GM10847 (cell line): ENCODE measurements around the gene ZNF385D.

Source experiments
- POLR2A ChIP-seq: IDR thresholded peaks from 2 replicates; pipeline ENCODE4 v1.6.1; 2011; ENCODE audit not compliant: insufficient read length; ENCODE audit errors: extremely low read depth

Gene ZNF385D, protein sequence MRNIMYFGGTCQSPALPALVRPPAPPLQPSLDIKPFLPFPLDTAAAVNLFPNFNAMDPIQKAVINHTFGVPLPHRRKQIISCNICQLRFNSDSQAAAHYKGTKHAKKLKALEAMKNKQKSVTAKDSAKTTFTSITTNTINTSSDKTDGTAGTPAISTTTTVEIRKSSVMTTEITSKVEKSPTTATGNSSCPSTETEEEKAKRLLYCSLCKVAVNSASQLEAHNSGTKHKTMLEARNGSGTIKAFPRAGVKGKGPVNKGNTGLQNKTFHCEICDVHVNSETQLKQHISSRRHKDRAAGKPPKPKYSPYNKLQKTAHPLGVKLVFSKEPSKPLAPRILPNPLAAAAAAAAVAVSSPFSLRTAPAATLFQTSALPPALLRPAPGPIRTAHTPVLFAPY

DNA sequence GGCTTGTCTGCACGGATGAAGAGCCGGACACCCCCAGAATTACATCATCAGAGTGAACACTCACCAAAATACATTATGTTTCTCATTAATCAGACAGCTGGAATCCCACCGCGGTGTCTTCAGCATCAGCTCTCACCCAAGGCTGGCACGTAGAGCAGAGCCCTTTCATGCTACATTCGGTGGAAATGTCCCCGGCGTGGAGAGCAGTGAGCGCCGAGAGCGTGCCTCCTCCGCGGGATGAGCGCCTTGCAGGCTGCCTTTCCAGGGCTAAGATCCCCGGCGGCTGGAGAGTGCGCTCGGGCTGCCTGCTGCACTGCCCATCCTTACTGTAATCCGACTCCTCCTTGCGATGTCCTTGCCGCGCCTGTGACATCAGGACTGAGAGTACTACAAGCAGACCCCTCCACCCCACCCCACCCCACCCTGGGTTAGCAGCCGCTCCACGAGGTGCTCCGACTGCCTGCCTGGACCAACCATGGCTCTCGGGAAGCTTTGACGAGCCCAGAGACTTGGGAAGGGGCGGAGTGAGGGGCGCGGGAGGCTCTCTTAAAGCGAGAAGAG is at the start of gene ZNF385D:
Gene ZNF385D (minus strand): TSS at position 380 of the 561 bp plus-strand sequence. CDS start 294 bp downstream, at position 86.
- TF ChIP-seq POLR2A: no peak

DNA sequence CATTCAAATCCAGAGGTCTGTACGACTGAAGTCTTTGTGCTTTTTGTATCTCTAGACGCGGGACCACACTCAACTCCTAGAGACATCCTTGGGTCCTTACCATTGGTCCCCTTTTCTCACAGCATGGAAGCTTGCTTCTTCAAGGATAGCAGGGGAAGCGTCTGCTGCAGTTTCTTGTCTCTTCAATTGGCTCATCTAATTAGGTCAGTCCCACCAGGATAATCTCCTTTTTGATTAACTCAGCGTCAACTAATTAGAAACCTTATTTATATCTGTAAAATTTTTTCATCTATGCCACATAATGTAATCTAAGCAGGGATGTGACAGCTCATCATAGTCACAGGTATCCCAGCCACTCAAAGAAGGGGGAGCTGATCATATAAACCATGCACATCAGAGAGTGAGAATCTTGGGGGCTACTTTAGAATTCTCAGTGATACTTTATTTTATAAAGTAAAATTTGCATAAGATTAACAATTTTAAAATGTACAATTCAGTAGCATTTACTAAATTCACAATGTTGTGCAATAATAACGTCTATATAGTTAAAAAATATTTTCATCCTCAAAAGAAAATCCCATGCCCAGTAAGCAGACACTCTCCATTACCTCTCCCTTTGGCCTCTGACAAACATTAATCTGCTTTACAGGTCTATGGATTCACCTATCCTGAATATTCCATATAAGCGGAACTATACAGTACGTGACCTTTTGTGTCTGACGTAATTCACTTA is 47.5 kb upstream of the ZNF385D start:
- TF ChIP-seq POLR2A: no peak

DNA sequence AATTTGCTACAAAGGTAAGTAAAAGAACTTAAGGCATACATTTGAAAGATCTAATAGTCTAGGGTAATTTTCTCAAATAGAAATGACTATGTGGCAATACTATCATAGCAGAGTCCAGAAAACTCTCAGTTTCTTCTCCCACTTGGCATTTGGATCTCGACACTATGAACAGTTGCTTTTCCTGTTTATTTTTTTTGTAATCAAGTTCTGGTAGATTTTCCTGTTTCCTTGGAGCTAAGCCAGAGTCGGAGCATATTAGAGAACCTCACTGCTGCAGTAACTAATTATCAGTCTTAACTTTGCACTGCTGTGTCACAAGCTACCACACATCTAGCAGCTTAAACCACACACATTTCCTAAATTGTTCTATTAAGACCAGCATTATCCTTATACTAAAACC is 44.9 kb upstream of the ZNF385D start:
- no peak for TF ChIP-seq POLR2A

DNA sequence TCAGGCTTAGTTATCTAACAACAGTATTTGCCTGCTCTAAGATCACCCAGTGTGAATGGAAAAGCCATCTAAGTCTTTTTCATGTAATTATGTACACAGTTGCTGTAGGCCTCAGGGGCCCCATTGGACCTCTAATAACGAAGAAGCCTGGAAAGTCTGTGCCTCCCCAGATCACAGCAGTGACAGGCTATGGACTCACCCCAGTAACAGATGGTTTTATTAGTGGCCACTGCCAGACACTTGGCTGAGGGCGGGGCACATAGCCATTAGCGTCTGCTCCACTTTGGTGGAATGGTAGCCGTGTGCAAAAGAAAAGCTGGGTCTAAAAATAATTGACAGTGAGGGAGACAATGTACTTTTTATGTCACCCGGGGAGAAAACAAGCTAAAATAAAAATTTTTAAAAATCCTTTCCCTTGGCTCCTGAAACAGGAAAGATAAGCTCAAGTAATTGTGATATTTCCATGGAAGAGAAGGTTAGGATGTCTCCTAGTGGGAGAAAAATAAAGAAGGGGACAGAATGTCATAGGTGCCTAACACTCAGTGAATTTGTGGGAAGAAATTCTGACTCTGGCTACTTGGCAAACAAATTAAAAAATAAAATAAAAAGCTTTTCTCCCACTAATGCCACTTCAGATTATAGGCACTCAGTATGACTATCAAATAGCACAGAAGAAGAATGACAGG is 44.3 kb upstream of the ZNF385D start:
- no peak for TF ChIP-seq POLR2A

DNA sequence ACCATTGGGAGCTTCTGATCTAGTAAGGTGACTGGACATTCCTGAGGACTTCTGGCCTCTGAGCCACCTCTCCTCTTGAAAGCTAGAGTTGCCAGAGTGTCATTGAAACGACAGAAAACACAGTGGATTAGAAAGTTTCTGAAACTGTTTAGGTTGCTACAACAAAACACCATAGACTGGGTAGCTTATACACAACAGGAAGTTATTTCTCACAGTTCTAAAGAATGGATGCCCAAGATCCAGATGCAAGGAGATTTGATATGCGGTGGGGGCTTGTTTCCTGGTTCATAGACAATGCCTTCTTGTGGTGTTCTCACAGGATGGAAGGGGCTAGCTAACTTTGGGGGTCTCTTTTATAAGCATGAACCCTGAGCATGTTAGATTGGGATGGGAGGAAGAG is 43.3 kb upstream of the ZNF385D start:
- no peak for TF ChIP-seq POLR2A

DNA sequence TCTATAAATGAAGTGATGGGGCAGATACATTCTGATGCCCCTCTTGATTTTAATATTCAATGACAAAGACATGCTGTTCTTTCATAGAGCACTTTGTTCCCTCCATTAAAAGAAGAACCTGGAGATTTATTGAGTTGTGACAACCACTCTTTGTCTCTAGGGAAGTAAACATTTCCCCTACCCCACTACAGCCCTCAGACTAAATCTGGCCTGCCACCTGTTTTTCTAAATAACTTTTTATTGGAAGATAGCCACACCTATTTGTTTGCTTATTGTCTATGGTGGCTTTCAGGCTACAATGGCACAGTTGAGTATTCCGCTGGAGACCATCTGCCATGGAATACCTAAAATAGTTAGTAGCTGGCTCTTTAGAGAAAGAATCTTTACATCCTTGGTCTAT is 41.2 kb upstream of the ZNF385D start:
- TF ChIP-seq POLR2A: no peak

DNA sequence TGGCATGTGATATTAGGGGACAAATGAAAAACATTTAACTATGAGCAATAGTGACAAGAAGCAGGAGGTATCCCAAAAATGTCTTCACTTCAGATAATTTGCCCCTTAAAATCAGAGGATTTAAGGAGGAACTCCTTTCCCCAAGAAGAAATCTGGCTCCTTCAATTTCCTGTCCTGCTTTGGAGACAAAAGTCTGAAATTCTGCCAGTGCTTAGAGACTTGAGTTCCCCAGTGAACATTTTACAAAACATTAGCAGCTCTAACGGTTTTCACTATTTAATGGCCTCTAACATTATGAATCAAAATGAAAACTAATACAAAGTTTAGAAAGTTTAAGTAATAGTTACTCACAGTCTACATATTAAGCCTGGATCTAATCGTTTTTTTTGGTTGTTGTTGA is 40.3 kb upstream of the ZNF385D start:
- no peak for TF ChIP-seq POLR2A

DNA sequence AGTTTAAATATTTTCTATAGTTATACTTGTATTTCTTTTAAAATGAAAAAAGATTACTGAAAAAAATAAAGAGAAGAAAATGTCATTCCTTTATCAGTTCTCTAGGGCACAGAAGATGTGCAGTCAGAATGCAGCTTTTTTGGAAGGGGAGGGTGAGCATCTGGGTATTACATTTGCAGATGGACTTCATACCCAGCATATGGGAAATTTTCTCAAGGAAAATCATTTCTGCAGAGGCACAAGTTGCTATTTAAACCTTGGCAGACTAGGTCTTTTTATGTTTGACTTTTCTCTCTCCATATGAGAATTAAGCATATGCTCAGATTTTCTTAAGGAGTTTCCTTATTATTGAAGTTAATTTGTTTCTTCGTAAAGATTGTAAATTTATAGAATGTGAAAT is 39.5 kb upstream of the ZNF385D start:
- TF ChIP-seq POLR2A: no peak

DNA sequence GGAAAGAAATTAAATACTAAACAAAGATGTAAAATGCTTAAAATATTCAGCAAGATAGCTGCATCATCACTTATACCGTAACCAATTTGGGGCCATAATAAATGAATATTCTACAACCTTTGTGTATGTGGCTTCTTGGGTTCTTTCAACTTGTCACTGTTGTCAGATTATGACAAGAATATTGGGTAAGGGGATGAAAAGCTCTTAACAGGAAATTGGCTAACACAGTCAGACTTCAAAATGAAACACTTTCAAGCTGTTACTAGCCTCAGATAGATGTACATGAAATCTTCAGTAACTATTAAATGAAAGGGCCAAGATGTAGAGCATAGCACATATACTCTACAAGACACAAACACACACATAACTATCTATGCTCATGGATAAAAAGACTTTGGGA is 38.7 kb upstream of the ZNF385D start:
- TF ChIP-seq POLR2A: no peak

DNA sequence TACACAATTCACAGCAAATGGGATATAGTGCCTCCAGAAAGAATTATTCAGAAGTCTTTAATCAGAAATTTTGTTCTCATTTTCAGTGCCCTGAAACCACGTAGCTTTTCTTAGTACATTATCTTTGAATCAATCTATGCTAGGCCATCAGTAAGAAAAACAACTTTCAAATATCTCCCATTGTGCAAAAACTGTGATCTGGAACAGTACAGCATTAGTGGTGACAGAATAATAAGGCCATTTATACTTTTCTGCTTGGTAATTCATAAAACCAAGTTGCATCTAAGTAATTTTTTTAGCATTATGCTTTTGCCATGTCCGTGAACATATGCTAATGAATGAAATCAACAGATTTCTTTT is 35.4 kb upstream of the ZNF385D start:
- no peak for TF ChIP-seq POLR2A

DNA sequence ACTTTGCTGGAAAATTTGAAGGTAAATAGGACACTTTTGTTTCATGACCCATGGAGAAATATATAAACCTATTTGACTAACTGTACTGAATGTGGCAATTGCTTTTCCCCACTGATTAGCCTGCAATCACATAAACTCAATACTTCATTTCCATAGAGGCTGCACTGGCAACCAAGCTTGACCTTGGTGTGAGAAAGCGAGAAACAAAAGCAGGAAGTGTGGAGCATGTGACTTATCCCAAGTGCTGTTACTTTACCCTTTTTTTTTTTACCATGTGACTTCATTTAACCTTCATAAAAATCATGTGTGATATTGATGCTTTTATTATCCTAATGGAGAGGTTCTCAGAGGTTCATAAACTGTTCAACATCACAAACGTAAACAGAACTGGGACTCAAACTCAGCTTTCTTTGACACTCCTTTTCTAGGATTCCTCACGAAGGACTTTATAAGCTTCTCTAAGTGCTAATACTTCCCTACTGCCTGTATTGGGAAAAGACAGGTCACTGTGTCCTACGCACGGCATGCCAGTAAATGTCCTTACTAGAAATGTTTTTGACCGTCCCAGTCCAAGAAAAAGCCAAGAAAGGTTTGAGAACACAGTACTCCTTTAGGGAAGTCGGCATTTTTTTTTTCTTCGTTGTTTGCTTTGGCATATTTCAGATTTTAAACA is 34.9 kb upstream of the ZNF385D start:
- no peak for TF ChIP-seq POLR2A

DNA sequence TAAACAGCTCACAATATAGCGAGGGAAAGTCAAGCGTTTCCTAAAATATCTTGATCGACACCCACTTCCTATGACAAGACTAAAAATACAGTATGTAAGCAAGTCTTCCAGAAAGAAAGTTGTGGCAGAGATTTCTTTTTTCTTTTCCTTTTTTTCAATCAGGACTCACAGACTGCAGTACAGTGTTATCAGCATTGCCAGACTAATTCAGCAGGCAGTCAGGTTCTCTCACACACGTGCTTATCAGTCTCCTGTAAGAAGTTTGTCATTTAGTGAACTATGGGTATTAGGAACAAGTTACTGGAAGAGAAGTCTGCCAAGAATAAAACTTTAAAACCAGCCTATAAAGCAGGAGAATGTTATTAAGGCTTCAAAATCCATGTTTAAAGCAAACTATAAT is 32.8 kb upstream of the ZNF385D start:
- no peak for TF ChIP-seq POLR2A

DNA sequence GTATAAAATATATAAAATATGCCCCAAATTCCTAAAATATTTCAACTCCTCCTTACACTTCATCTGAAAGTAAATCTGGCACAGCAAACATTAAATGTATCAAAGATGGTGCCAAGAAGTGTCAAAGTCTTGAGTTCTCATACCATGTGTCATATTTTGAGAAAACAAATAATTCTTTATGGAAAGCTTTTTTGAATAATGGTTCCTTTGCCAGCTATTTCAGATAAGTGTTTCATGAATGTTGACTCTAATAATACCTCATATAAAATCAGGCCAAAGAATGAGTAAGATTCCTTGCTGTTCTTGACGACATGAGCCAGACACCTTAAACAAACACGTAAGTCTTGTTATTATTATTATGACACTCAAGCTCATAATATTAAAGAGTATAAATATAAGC is 30.3 kb upstream of the ZNF385D start:
- TF ChIP-seq POLR2A: no peak

DNA sequence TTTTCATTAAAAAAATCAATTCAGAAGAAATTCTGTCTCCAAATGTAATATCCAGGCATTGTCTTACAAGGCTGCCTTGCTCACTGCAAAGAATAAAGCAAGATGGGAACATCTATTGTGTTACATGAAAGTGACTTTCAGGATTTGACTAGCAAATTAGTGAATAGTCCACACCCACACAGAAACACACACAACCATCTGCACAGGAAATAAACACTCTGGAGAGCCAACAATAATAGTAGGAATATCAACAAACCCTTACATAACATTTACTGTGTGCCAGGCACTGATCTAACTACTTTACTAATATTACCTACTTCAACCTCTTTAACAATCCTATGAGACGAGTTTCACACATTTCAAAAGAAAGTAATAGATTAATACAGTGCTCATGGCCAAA is 28.9 kb upstream of the ZNF385D start:
- no peak for TF ChIP-seq POLR2A

DNA sequence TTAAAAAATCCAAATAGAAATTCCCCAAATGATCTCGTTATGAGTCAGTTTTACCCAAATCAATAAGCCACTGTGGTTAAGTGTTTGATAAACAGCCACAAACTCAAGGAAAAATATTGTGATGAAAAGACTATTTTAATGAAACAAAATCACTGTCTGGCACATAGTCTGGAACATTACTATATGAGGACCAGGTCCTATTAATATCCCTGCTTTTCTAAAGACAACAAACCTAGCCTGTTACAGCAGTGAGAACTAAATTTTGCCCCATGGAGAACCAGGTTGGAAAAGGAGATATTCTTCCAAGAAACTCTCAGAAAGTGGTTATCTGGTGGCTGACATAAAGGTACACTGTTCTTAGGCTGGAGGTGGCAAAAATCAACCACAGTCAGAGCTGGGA is 27.7 kb upstream of the ZNF385D start:
- no peak for TF ChIP-seq POLR2A
